Activated T-helper 17 cell treated with anti-CD3 and anti-CD28 coated beads, Interleukin-2, amount 50 U/mL, for 72 hours (primary cell): ENCODE measurements around the gene NPY5R. TPM values are rescaled to one million over a fixed set of nuclear protein-coding genes. Genes with fewer than 3 reads are reported as not detected.
A peak's percentile ranks its signal among the peaks of the same experiment; 100 is the strongest.

Source experiments
- ATAC-seq: fragments of 150-1000 bp; cut with Tn5 transposase; replicated peaks from 2 replicates; pipeline ENCODE4 v1.10.0; 2021; ENCODE audit warnings: mild to moderate bottlenecking, moderate library complexity
- H3K27ac Mint-ChIP-seq: one replicate; pipeline ENCODE4 v1.8.0; 2022; ENCODE audit warnings: mixed read lengths
- H3K27me3 Mint-ChIP-seq: one replicate; pipeline ENCODE4 v1.8.0; 2022; ENCODE audit warnings: mixed read lengths
- H3K36me3 Mint-ChIP-seq: one replicate; pipeline ENCODE4 v1.8.0; 2022; ENCODE audit warnings: low read depth, mild to moderate bottlenecking, mixed read lengths
- H3K4me1 Mint-ChIP-seq: one replicate; pipeline ENCODE4 v1.8.0; 2022; ENCODE audit warnings: mixed read lengths
- H3K4me3 Mint-ChIP-seq: one replicate; pipeline ENCODE4 v1.8.0; 2022; ENCODE audit warnings: mild to moderate bottlenecking, mixed read lengths
- H3K9me3 Mint-ChIP-seq: one replicate; pipeline ENCODE4 v1.8.0; 2022; ENCODE audit warnings: mixed read lengths
- total RNA-seq, 2 donors: library from RNA; stranded (reverse); gene quantifications; one replicate each; pipeline ENCODE4 v1.2.3, GENCODE V29; 2022

Gene NPY5R
- total RNA-seq = not detected

DNA sequence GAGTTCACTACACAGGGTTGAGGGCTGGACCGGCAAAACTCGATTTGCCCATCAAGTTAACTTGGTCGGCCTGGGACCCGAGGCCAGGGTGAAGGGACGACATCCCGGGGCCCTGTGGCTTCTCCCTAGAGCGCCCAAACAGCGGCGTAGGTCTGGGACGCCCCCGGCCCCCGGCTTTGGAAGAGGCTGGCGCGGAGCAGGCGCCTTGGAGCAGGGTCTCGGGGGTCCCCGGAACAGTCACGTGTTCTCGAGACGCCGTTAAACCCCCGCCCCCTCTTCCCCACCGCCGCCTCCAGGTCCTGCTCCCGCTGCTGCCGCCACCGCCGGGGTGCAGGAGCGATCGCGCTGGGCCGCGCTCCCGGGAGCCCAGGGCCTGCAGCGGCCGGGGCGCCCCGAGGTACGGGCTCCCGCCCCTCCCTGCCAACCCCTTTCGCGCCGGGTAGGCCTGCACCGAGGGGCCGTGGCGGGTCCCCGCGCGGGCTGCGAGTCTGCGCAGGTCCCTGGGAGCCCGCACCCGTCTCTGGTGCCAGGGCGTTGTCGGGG lies at the start of gene NPY5R:
NPY5R (plus strand) TSS at position 289 of the 543 bp plus-strand sequence. CDS start 6,382 bp downstream, outside the sequence.
- no peak within 1 kb of the TSS for H3K4me3 Mint-ChIP-seq
- no peaks in the 10 kb centered on the region for H3K36me3 Mint-ChIP-seq
- H3K9me3 Mint-ChIP-seq = no peaks in the 10 kb centered on the region
- ATAC-seq = no peak
- no peaks in the 10 kb centered on the region for H3K4me1 Mint-ChIP-seq
- peaks cover 37% of the 10 kb centered on the region for H3K27me3 Mint-ChIP-seq
- H3K27ac Mint-ChIP-seq = no peak within 1 kb of the TSS

DNA sequence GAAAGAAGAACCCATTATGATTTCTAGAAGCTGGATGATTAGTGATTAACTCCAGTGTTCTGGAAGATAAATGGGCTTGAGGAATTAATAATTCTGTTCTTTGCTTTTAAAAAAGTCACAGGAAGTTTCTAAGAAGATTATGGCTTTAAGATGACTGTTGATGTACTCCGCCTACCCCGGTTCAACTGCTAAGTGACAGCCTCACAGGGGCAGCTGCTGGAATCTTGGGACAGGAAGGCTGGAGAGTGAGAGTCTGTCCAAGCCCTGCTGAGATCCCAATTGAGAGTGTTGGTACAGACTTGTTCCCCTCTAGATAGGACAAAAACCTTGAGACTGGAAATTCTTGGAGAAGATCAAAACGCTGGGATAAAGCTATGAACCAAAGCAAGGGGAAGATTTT lies 48.6 kb upstream of the NPY5R start:
- Mint-ChIP-seq H3K4me1 (no peaks in the 10 kb centered on the region), H3K27ac (no peak overlapping the region), H3K9me3 (no peaks in the 10 kb centered on the region), H3K27me3 (peaks cover 4% of the 10 kb centered on the region), H3K4me3 (no peak overlapping the region), H3K36me3 (no peaks in the 10 kb centered on the region)
- ATAC-seq = no peak

DNA sequence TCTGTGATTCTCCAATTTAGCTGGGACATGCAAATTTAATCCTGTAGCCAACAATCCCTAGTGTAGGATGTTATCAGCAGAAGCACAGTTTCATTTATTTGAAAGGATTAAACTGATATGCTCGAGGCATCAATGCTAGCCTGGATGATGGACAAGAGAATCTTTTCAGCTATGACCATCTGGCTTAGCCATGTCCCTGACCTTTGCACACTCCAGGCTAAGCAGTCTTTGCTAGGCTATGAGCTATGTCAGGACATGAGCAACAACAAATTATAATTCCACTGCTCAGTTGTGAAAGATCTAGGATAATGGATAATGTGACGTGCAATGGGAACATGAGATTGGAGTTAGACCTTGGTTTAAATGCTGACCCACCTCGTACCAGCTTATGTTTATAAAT lies 43.2 kb upstream of the NPY5R start:
- Mint-ChIP-seq H3K36me3 (no peaks in the 10 kb centered on the region), H3K4me3 (no peak overlapping the region), H3K27ac (no peak overlapping the region), H3K27me3 (no peaks in the 10 kb centered on the region), H3K9me3 (no peaks in the 10 kb centered on the region), H3K4me1 (no peaks in the 10 kb centered on the region)
- no peak for ATAC-seq

DNA sequence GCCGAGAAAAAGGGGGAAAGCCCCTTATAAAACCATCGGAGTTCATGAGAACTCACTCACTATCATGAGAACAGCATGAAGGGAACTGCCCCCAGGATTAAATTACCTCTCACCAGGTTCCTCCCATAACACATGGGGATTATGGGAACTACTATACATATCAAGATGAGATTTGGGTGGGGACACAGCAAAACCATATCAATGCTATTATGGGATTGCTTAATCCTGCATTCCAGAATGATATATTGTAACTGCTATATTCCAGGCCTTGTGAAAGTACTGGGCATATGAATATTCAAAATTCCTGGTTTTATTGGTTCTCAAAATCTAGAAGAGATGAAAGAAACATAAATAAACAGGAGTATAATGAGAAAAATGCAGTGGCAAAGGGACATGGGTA lies 40.6 kb upstream of the NPY5R start:
- Mint-ChIP-seq H3K27ac (no peak overlapping the region), H3K27me3 (no peaks in the 10 kb centered on the region), H3K9me3 (no peaks in the 10 kb centered on the region), H3K36me3 (no peaks in the 10 kb centered on the region), H3K4me3 (no peak overlapping the region), H3K4me1 (no peaks in the 10 kb centered on the region)
- ATAC-seq = no peak

DNA sequence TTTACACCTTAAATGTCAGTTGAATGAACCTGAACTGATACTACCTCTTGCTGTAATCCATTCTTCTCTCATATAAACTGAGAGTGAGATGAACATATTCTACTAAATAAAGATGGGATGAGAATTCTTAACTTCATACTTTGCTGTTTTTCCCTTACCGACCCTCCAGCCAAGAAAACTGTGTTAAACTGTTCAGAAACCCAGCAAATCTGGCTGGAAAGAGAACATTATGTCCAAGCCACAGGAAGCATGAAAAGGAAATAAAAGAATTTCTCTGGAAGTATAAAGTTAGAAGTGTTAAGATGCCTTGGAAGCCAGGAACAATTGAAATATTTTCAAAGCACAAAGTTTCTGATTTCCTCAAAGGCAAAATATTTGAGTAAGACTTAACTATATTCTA lies 34.2 kb upstream of the NPY5R start:
- H3K4me3 Mint-ChIP-seq = no peak overlapping the region
- no peaks in the 10 kb centered on the region for H3K4me1 Mint-ChIP-seq
- no peaks in the 10 kb centered on the region for H3K36me3 Mint-ChIP-seq
- no peak overlapping the region for H3K27ac Mint-ChIP-seq
- no peak for ATAC-seq
- peaks cover 3% of the 10 kb centered on the region for H3K9me3 Mint-ChIP-seq
- H3K27me3 Mint-ChIP-seq = no peaks in the 10 kb centered on the region

DNA sequence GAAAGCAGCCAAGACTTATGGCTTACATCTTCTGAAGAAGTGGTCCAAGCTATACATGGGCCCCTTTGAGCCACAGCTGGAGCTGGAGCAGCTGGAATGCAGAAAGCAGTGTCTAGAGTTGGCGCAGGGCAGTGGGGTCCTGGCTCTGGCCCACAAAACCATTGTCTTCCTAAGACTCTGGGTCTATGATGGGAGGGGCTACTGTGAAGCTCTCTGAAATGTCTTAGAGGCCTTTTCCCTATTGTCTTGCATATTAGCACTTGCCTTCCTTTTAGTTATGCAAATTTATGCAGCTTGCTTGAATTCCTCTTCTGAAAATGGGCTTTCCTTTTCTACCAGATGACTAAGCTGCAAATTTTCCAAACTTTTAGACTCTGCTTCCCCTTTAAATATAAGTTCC lies 26.6 kb upstream of the NPY5R start:
- Mint-ChIP-seq H3K36me3 (no peaks in the 10 kb centered on the region), H3K4me1 (no peaks in the 10 kb centered on the region), H3K27me3 (peaks cover 10% of the 10 kb centered on the region), H3K9me3 (peaks cover 28% of the 10 kb centered on the region), H3K27ac (no peak overlapping the region), H3K4me3 (no peak overlapping the region)
- ATAC-seq = no peak

DNA sequence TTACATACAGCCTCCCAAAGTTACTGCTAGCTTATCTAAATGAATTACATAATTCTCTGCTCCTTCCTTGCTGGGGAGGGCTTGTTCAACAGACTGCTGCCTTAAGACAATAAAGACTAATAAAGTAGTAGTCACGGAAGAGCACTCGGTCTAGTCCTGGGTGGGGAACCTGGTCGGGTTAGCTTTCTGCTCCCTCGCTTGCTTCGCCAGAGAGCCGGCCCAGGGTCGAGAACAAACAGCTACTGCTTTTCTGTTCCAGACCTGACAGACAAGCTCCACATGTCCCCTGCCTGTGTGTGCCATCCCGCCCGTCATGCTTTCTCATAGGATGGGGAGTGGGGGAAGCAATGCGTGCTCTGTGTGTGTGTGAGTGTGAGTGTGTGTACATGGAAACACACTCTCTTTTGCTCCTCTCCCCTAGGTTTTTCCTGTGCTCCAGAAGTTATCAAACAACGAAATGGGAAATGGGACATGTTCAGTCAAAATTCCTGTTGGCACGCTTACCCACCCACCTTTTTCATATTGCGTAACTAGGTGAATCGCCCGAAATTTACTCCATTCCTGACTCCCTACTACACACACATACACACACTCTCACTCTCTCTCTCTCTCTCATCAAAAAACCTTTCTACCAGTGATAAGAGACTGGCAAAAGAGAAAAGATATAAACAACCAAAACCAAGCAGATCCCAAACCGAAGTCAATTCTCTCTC lies 12.6 kb upstream of the NPY5R start:
- ATAC-seq = no peak
- Mint-ChIP-seq H3K4me3 (peak overlapping the region; percentile 3), H3K27ac (no peak overlapping the region), H3K36me3 (no peaks in the 10 kb centered on the region), H3K4me1 (peaks cover 8% of the 10 kb centered on the region), H3K27me3 (peaks cover 44% of the 10 kb centered on the region), H3K9me3 (no peaks in the 10 kb centered on the region)

DNA sequence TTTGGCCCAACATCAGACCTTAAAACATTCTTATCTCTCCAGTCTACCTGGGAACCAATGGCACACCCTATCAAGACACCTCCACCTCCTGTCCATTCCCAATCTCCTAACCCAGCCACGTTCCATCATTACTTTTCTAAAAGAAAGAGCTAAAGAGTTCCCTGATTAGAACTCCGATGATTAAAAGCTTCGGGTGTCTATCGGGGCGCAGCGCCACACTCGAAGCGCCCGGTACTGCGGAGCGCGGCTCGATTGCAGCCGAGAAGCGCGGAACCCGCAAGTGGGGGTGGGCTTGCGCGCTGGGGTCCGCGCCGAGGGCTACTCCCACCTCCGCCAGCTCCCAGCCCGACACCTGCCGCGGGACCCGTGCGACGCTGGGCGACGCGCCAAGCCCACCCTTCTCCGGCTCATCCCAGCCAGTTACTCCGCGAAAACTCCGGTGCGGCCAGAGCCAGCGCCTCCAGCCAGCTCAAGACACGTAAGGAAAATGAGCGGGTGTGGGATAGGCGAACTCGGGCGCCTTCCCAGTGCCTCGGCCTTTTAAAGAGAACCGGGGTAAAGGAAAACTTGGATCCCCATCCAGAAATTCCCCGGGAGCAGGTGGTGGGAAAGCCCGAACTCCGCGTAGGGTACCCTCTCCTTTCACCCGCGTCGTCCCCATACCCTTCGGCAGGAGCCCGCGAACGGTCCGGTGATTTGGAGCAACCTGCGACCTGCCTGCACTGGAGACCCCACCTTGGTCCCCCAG lies 11.9 kb upstream of the NPY5R start:
- Mint-ChIP-seq H3K4me1 (peaks cover 8% of the 10 kb centered on the region), H3K4me3 (peak overlapping the region; percentile 67), H3K9me3 (no peaks in the 10 kb centered on the region), H3K27me3 (peaks cover 43% of the 10 kb centered on the region), H3K36me3 (no peaks in the 10 kb centered on the region), H3K27ac (no peak overlapping the region)
- no peak for ATAC-seq

DNA sequence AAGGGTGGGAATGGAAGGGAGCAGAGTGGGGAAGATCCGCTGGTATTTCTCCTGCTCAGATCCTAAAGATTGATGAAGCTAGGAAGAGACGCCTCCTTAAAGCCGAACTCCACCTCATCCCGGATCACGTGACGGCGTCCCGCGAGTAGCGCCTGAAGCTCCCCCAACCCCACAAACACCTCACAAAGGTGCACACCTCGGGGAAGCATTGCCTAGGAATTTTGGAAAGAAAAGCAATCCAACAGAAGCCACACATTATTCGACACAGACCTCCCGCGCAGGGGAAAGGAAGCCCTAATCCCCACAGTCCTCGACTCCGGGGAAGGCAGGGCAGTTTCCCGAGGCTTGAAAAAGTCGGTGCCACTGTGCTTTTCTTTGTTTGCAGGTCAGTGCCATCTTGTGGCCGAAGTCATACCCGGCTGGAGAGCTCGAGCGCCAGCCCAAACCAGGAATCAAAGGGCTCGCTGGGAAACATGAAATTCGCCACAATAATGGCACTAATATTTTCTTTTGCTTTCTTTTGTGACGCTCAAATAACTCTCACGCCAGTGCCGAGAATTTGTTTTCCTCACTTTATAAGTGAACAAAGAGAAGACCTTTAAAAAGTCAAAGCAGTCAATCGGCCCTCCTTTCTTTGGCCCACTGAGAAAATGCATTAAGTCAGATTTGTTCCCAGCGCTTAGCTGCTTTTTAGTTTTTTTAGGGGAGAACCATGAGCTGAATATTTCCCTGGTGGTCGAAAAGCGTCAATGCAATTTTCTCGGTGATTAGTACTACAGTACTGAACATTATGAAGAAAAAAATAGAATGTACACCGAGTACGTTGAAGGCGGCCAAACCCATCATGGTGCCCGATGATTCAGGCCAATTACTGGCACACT lies 10.9 kb upstream of the NPY5R start, which contains the start of gene NPY1R:
NPY1R (minus strand) TSS at position 71 of the 881 bp plus-strand sequence. CDS start 6,042 bp downstream, outside the sequence.
- peak within 1 kb of the TSS; percentile 67 for H3K4me3 Mint-ChIP-seq
- peak; percentile 43 for ATAC-seq
- H3K27ac Mint-ChIP-seq = no peak within 1 kb of the TSS
- no peaks in the 10 kb centered on the region for H3K36me3 Mint-ChIP-seq
- H3K9me3 Mint-ChIP-seq = no peaks in the 10 kb centered on the region
- peaks cover 43% of the 10 kb centered on the region for H3K27me3 Mint-ChIP-seq
- H3K4me1 Mint-ChIP-seq = peaks cover 8% of the 10 kb centered on the region

DNA sequence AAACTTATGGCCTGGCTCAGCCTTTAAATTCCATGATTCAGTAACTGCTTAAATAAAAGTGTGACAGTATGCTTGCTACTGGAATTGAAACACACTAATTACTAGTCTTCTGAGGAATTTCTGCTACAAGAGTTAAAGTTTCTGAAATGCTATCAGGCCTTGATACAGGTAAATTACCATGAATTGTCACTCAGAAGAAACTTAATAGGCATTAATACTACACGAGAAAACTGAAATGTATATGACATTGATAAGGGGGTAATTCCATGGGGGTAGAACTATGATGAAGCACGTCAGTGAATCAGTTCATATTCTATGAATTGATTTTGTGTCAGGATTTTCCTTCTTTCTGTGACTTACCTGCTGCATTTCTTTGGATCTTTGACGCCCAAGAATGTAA lies 8.3 kb upstream of the NPY5R start:
- Mint-ChIP-seq H3K27me3 (peaks cover 47% of the 10 kb centered on the region), H3K4me1 (peaks cover 8% of the 10 kb centered on the region), H3K27ac (no peak overlapping the region), H3K9me3 (no peaks in the 10 kb centered on the region), H3K36me3 (no peaks in the 10 kb centered on the region), H3K4me3 (no peak overlapping the region)
- ATAC-seq = no peak

DNA sequence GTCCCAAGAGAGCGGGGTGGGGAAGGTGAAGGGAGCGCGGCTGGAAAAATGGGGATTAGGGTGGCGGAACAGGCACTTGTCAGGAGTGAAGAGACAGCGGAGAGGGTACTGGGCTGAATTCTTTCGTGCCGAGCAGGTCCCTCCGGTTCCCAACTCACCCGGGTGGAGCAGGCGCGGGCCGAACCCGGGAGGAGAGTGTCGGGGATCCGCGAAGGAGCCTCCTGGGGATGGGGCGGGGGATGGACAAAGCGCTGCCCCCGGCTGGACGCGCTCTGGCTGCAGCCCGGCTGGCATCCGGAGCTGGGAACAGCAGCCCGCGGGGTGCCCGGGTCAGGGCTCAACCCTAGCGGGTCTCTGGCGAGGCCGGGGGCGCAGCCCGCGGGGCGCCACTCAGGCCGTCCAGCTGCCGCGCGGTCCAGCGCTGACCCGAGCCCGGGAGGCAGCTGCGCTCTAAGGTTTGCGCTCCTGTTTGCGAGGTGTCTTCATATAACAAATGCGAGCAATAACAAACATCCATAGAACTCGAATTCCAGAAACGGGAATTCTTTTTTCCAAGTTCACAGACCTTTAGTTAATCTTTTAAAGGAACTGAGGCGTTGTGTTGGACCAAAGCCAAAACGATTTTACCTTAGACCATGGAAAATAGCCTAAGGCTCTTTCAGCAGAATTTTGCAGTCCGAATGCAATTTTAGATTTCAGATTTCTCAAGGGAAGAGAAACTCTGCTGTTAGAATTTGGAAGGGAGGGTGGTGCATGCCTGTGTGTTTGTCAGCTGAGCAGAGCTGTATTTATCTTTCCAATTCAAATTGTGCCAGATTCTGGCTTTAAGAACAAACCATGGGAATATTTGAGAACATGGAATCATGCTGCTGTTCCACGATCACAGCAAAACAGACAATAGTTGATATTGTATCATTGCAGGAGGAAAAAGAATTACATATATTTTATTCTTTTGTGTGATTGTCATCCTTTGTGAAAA lies 744 bp downstream of the NPY5R start:
- peaks cover 35% of the 10 kb centered on the region for H3K27me3 Mint-ChIP-seq
- ATAC-seq = no peak
- H3K27ac Mint-ChIP-seq = no peak overlapping the region
- no peaks in the 10 kb centered on the region for H3K36me3 Mint-ChIP-seq
- no peak overlapping the region for H3K4me3 Mint-ChIP-seq
- H3K9me3 Mint-ChIP-seq = no peaks in the 10 kb centered on the region
- no peaks in the 10 kb centered on the region for H3K4me1 Mint-ChIP-seq

DNA sequence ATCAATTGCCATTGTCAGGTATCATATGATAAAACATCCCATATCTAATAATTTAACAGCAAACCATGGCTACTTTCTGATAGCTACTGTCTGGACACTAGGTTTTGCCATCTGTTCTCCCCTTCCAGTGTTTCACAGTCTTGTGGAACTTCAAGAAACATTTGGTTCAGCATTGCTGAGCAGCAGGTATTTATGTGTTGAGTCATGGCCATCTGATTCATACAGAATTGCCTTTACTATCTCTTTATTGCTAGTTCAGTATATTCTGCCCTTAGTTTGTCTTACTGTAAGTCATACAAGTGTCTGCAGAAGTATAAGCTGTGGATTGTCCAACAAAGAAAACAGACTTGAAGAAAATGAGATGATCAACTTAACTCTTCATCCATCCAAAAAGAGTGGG lies 7.0 kb downstream of the NPY5R start:
- Mint-ChIP-seq H3K36me3 (no peaks in the 10 kb centered on the region), H3K4me1 (no peaks in the 10 kb centered on the region), H3K9me3 (no peaks in the 10 kb centered on the region), H3K4me3 (no peak overlapping the region), H3K27ac (no peak overlapping the region), H3K27me3 (peaks cover 14% of the 10 kb centered on the region)
- ATAC-seq = no peak

DNA sequence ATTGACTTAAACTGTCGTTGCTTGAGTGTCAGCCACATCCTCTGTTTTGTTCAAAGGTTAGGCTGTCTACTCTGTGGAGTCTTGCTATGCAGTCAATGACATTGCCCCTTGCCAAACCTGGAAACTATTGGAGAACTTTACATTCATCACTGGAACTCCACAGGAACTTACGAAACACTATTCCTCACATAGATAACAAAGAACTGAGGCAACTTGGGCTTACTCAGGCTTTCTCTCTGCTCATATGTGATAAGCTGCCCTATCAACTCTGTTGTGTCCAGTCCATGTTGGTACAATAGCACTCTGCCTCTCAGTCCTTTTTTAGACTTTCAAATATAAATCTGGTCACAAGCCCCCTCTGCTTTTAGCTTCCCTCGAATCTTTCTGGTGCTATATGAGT lies 9.4 kb downstream of the NPY5R start:
- no peaks in the 10 kb centered on the region for H3K9me3 Mint-ChIP-seq
- no peaks in the 10 kb centered on the region for H3K36me3 Mint-ChIP-seq
- H3K4me1 Mint-ChIP-seq = no peaks in the 10 kb centered on the region
- ATAC-seq = no peak
- H3K27me3 Mint-ChIP-seq = peaks cover 10% of the 10 kb centered on the region
- H3K4me3 Mint-ChIP-seq = no peak overlapping the region
- H3K27ac Mint-ChIP-seq = no peak overlapping the region
